HepG2 (cell line): ENCODE measurements around the gene ROMO1. TPM values are rescaled to one million over a fixed set of nuclear protein-coding genes. Genes with fewer than 3 reads are reported as not detected.

Experiments used
- ARHGAP35 ChIP-seq: sonication (generic); formaldehyde crosslinking; IDR thresholded peaks from 2 replicates; pipeline ENCODE4 v1.9.0; 2022; ENCODE audit warnings: mild to moderate bottlenecking, inconsistent platforms, moderate library complexity, missing genetic modification reagents, borderline replicate concordance
- BORCS8-MEF2B ChIP-seq: sonication (generic); formaldehyde crosslinking; IDR thresholded peaks from 2 replicates; pipeline ENCODE4 v1.8.0; 2022; ENCODE audit warnings: mild to moderate bottlenecking, missing genetic modification reagents
- CC2D1A ChIP-seq: sonication (generic); formaldehyde crosslinking; IDR thresholded peaks from 2 replicates; pipeline ENCODE4 v1.8.1; 2023; ENCODE audit warnings: mild to moderate bottlenecking, missing genetic modification reagents
- EHMT2 ChIP-seq: fragments of 200-600 bp; sonication (generic); IDR thresholded peaks from 2 replicates; pipeline ENCODE4 v1.7.0; 2017; ENCODE audit warnings: antibody characterized with exemption, low read depth, low read length, borderline replicate concordance
- ELF1 ChIP-seq: sonication (generic); formaldehyde crosslinking; IDR thresholded peaks from 2 replicates; pipeline ENCODE4 v1.4.0; 2020; ENCODE audit warnings: missing genetic modification reagents
- EP300 ChIP-seq, 3 experiments: sonication (generic) in 1 of 3; formaldehyde crosslinking in 1 of 3; IDR thresholded peaks; 2 replicates each; pipeline versions ENCODE4 v1.5.1 to v1.6.1; 2011 to 2020; ENCODE audit warnings: low read depth in 2 of 3, low read length in 2 of 3, borderline replicate concordance in 1 of 3, improper control_type of control experiment in 1 of 3, mild to moderate bottlenecking in 1 of 3, missing genetic modification reagents in 1 of 3, moderate library complexity in 1 of 3
- FOSL2 ChIP-seq: sonication (generic); formaldehyde crosslinking; IDR thresholded peaks from 2 replicates; pipeline ENCODE4 v1.4.0; 2020; ENCODE audit warnings: missing genetic modification reagents
- JARID2 ChIP-seq: sonication (generic); formaldehyde crosslinking; IDR thresholded peaks from 2 replicates; pipeline ENCODE4 v1.8.1; 2023; ENCODE audit warnings: missing genetic modification reagents, inconsistent platforms; ENCODE audit not compliant: insufficient replicate concordance
- KDM6A ChIP-seq: IDR thresholded peaks from 2 replicates; pipeline ENCODE4 v1.6.1; 2016; ENCODE audit warnings: low read depth
- MED13 ChIP-seq: sonication (generic); formaldehyde crosslinking; IDR thresholded peaks from 2 replicates; pipeline ENCODE4 v1.5.0; 2020; ENCODE audit warnings: missing genetic modification reagents
- NCOA1 ChIP-seq: sonication (generic); formaldehyde crosslinking; IDR thresholded peaks from 2 replicates; pipeline ENCODE4 v1.9.0; 2021; ENCODE audit warnings: missing genetic modification reagents
- NCOA2 ChIP-seq: sonication (generic); formaldehyde crosslinking; IDR thresholded peaks from 2 replicates; pipeline ENCODE4 v1.8.0; 2022; ENCODE audit warnings: inconsistent platforms
- NR2F1 ChIP-seq, 2 experiments: fragments of 450-650 bp in 1 of 2; formaldehyde crosslinking in 1 of 2; IDR thresholded peaks; 2 replicates each; pipeline versions ENCODE4 v1.5.0 to v1.6.1; 2016 to 2020; ENCODE audit warnings: mild to moderate bottlenecking in 1 of 2, missing compliant biosample characterization in 1 of 2, missing genetic modification reagents in 1 of 2, moderate library complexity in 1 of 2
- SOX5 ChIP-seq: IDR thresholded peaks from 2 replicates; pipeline ENCODE4 v1.6.1; 2016; ENCODE audit warnings: borderline replicate concordance
- TAF15 ChIP-seq: fragments of 200-400 bp; formaldehyde crosslinking; IDR thresholded peaks from one replicate; pipeline ENCODE4 v1.6.1; 2018; ENCODE audit warnings: mild to moderate bottlenecking, low read depth, low read length; ENCODE audit not compliant: poor library complexity, severe bottlenecking
- TCF7L2 ChIP-seq: IDR thresholded peaks from 2 replicates; pipeline ENCODE4 v1.6.1; 2011; ENCODE audit warnings: mild to moderate bottlenecking, low read depth, low read length, moderate library complexity
- THAP9 ChIP-seq: sonication (generic); formaldehyde crosslinking; IDR thresholded peaks from 2 replicates; pipeline ENCODE4; 2020; ENCODE audit warnings: missing genetic modification reagents, mild to moderate bottlenecking, borderline replicate concordance
- U2AF1 ChIP-seq: fragments of 200-400 bp; formaldehyde crosslinking; optimal IDR thresholded peaks from 2 replicates; pipeline ENCODE3; 2017; ENCODE audit warnings: mild to moderate bottlenecking, low read depth, low read length
- UBTF ChIP-seq: sonication (generic); formaldehyde crosslinking; IDR thresholded peaks from 2 replicates; pipeline ENCODE4 v1.4.0; 2020; ENCODE audit warnings: mild to moderate bottlenecking, missing genetic modification reagents
- XRCC5 ChIP-seq: fragments of 200-400 bp; formaldehyde crosslinking; optimal IDR thresholded peaks from 2 replicates; pipeline ENCODE3; 2017; ENCODE audit warnings: mild to moderate bottlenecking, low read length
- ZBTB1 ChIP-seq: sonication (generic); formaldehyde crosslinking; IDR thresholded peaks from 2 replicates; pipeline ENCODE4 v1.4.0; 2020; ENCODE audit warnings: missing genetic modification reagents, borderline replicate concordance
- ZFP41 ChIP-seq: sonication (generic); formaldehyde crosslinking; IDR thresholded peaks from 2 replicates; pipeline ENCODE4 v1.4.0; 2020; ENCODE audit warnings: mild to moderate bottlenecking, missing genetic modification reagents, borderline replicate concordance
- ZNF343 ChIP-seq: sonication (generic); formaldehyde crosslinking; IDR thresholded peaks from 2 replicates; pipeline ENCODE4 v1.4.0; 2020; ENCODE audit warnings: mild to moderate bottlenecking, missing genetic modification reagents
- ZNF432 ChIP-seq: sonication (generic); formaldehyde crosslinking; IDR thresholded peaks from 2 replicates; pipeline ENCODE4 v1.5.0; 2020; ENCODE audit warnings: missing genetic modification reagents, mild to moderate bottlenecking, borderline replicate concordance
- ZNF441 ChIP-seq: sonication (generic); formaldehyde crosslinking; IDR thresholded peaks from 2 replicates; pipeline ENCODE4 v1.7.0; 2021; ENCODE audit warnings: missing genetic modification reagents, borderline replicate concordance
- ZSCAN20 ChIP-seq: sonication (generic); formaldehyde crosslinking; IDR thresholded peaks from 2 replicates; pipeline ENCODE4 v1.4.0; 2020; ENCODE audit warnings: missing genetic modification reagents, mild to moderate bottlenecking, borderline replicate concordance
- ZZZ3 ChIP-seq: sonication (generic); formaldehyde crosslinking; IDR thresholded peaks from 2 replicates; pipeline ENCODE4 v1.4.0; 2020; ENCODE audit warnings: missing genetic modification reagents, mild to moderate bottlenecking, borderline replicate concordance
- polyA plus RNA-seq, 8 experiments: library from polyadenylated mRNA; depleted of rRNA in 3 of 8; stranded (reverse) in 7 of 8; unstranded in 1 of 8; fragments of >200 nt; fragmentation: Illumina TruSeq in 4 of 8; extraction: Trizol in 4 of 8; gene quantifications; 2 replicates each; pipeline versions ENCODE4 v1.2.1 to v1.2.3, GENCODE V29; 2011 to 2016; ENCODE audit warnings: low read depth in 4 of 8, missing spikeins in 1 of 8, mixed read lengths in 1 of 8; ENCODE audit not compliant: insufficient read depth in 1 of 8
- total RNA-seq, 5 experiments: library from RNA; depleted of rRNA; stranded (reverse); fragments of >200 nt; fragmentation: Illumina TruSeq; extraction: Trizol; gene quantifications; 2 replicates each; pipeline ENCODE4 v1.2.3, GENCODE V29; 2016; ENCODE audit warnings: low read depth in 1 of 5

Gene ROMO1
- total and polyA plus RNA-seq, 2 of the 13 experiments (the other 11 are each of a cell fraction or from before 2014, with no cell fraction given) = 636 to 755 TPM

DNA sequence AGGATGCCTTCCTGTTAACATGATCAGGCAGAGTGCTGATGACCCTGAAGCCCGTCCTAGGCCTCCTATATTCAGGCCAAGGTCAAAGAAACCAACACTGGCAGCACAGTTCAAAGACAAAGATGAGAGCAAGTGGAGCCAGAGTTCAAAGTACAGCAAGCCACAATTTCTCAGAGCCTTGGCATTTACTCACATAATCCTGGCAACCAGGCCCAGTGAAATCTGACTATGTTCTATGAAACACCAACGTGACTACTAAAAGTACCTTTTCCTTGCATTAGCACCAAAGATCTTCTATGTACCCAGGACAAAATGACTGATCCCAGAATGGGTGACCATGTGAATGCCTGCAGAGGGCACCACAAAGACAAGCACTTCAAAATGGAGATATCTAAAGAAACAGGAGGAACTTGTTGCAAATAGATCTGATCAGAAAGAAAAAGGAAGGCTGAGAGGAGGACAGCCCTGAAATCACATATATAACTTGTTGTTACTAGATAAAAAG, 3.9 kb upstream of the ROMO1 start (continued):
- no peak for TF ChIP-seq ZZZ3 (CRISPR knock-in tag)
- no peak for TF ChIP-seq CC2D1A (CRISPR knock-in tag)
- peak in 1 of 2 experiments; percentile 85; a peak in 2 of 4 replicates for TF ChIP-seq NR2F1 (CRISPR knock-in tag; IDR thresholded peaks at IDR 0.05)
- peak; percentile 48; the same call in 1 of the 2 replicates for TF ChIP-seq TCF7L2
- no peak for TF ChIP-seq ZBTB1 (CRISPR knock-in tag)
- TF ChIP-seq U2AF1 = no peak
- peak; percentile 30 to 72; a peak in 2 of 4 replicates for TF ChIP-seq EP300 (IDR thresholded peaks at IDR 0.05; ENCODE audit: low read depth in 2 of 2, low read length in 2 of 2)
- TF ChIP-seq EP300 (CRISPR knock-in tag; IDR thresholded peaks at IDR 0.05; ENCODE audit: borderline replicate concordance) = peak; percentile 69
- TF ChIP-seq TAF15 = no peak
- peak; percentile 72; the same call in 1 of the 2 replicates for TF ChIP-seq NCOA2 (CRISPR knock-in tag)
- no peak for TF ChIP-seq ZNF441 (CRISPR knock-in tag)
- TF ChIP-seq ZFP41 (CRISPR knock-in tag) = no peak
- TF ChIP-seq UBTF (CRISPR knock-in tag) = peak; percentile 38; the same call in 1 of the 2 replicates
- TF ChIP-seq MED13 = no peak
- TF ChIP-seq BORCS8-MEF2B (CRISPR knock-in tag) = no peak
- peak; percentile 77; the same call in 1 of the 2 replicates for TF ChIP-seq KDM6A (CRISPR knock-in tag)
- no peak for TF ChIP-seq NCOA1 (CRISPR knock-in tag)
- TF ChIP-seq EHMT2 = no peak
- no peak for TF ChIP-seq ZSCAN20 (CRISPR knock-in tag)
- TF ChIP-seq SOX5 (CRISPR knock-in tag) = peak; percentile 31; the same call in 1 of the 2 replicates
- no peak for TF ChIP-seq THAP9 (CRISPR knock-in tag)
- TF ChIP-seq ZNF432 (CRISPR knock-in tag) = no peak
- no peak for TF ChIP-seq JARID2
- peak; percentile 8 for TF ChIP-seq XRCC5
- TF ChIP-seq FOSL2 = peak; percentile 77
- peak; percentile 53; the same call in 1 of the 2 replicates for TF ChIP-seq ELF1 (CRISPR knock-in tag)
- no peak for TF ChIP-seq ARHGAP35 (CRISPR knock-in tag)
- TF ChIP-seq ZNF343 (CRISPR knock-in tag) = no peak
